ENCODE measurements around the gene GNAI3.

DNA sequence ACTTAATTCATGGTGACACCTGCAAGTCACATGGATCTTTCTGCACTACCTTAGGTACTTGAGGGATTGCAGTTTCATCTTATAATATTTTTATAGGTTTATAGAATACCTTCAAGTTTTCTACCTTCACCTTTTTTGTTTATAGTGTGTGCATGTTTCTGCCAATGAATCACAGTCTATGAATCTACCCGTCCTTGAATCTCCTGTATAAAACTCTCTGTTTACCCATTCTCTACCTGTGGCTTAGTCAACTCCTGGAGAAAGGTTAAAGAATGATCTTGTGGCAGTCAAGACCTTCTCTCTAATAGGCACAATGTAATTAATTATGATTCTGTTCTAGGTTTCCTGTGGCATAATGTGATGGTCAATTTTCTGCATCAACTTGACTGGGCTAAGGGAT, 116.3 kb downstream of the GNAI3 start:
- TF ChIP-seq EP300 (conservative IDR thresholded peaks at IDR 0.05; ENCODE audit: poor library complexity, severe bottlenecking) (no peak), RAD21 (conservative IDR thresholded peaks at IDR 0.05) (no peak), TAF1 (IDR thresholded peaks at IDR 0.05; ENCODE audit: low read depth) (no peak), POLR2AphosphoS5 (IDR thresholded peaks at IDR 0.05) (no peak)
- TF ChIP-seq, protein P1, sequence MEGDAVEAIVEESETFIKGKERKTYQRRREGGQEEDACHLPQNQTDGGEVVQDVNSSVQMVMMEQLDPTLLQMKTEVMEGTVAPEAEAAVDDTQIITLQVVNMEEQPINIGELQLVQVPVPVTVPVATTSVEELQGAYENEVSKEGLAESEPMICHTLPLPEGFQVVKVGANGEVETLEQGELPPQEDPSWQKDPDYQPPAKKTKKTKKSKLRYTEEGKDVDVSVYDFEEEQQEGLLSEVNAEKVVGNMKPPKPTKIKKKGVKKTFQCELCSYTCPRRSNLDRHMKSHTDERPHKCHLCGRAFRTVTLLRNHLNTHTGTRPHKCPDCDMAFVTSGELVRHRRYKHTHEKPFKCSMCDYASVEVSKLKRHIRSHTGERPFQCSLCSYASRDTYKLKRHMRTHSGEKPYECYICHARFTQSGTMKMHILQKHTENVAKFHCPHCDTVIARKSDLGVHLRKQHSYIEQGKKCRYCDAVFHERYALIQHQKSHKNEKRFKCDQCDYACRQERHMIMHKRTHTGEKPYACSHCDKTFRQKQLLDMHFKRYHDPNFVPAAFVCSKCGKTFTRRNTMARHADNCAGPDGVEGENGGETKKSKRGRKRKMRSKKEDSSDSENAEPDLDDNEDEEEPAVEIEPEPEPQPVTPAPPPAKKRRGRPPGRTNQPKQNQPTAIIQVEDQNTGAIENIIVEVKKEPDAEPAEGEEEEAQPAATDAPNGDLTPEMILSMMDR (IDR thresholded peaks at IDR 0.05; ENCODE audit: poor library complexity, severe bottlenecking), result no peak
- TF ChIP-seq, protein P2, sequence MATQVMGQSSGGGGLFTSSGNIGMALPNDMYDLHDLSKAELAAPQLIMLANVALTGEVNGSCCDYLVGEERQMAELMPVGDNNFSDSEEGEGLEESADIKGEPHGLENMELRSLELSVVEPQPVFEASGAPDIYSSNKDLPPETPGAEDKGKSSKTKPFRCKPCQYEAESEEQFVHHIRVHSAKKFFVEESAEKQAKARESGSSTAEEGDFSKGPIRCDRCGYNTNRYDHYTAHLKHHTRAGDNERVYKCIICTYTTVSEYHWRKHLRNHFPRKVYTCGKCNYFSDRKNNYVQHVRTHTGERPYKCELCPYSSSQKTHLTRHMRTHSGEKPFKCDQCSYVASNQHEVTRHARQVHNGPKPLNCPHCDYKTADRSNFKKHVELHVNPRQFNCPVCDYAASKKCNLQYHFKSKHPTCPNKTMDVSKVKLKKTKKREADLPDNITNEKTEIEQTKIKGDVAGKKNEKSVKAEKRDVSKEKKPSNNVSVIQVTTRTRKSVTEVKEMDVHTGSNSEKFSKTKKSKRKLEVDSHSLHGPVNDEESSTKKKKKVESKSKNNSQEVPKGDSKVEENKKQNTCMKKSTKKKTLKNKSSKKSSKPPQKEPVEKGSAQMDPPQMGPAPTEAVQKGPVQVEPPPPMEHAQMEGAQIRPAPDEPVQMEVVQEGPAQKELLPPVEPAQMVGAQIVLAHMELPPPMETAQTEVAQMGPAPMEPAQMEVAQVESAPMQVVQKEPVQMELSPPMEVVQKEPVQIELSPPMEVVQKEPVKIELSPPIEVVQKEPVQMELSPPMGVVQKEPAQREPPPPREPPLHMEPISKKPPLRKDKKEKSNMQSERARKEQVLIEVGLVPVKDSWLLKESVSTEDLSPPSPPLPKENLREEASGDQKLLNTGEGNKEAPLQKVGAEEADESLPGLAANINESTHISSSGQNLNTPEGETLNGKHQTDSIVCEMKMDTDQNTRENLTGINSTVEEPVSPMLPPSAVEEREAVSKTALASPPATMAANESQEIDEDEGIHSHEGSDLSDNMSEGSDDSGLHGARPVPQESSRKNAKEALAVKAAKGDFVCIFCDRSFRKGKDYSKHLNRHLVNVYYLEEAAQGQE (IDR thresholded peaks at IDR 0.05; ENCODE audit: borderline replicate concordance), result no peak

All from neural cell (in vitro differentiated cells).